GM21529 (cell line): ENCODE measurements around the gene EXD1.
A peak's percentile ranks its signal among the peaks of the same experiment; 100 is the strongest.
"Not testable (repeated sequence)": the region's sequence is repeated elsewhere in the genome, so short reads cannot be mapped to it uniquely, and the experiment has no call there.

Experiments used
- ATAC-seq: cut with Tn5 transposase; IDR thresholded peaks from one replicate; pipeline ENCODE4 v1.9.1; 2021; ENCODE audit not compliant: unreplicated experiment

Gene EXD1

GRCh38 chr15:41230650-41231421 lies at the start of gene EXD1, which contains the start of gene CHP1:
Gene EXD1 (minus strand): TSS chr15:41230757. CDS start chr15:41226575, 4,182 bp downstream.
Gene CHP1 (plus strand): TSS chr15:41231268. CDS start chr15:41231383, 115 bp downstream.
- peak; percentile 99 for ATAC-seq

DNA sequence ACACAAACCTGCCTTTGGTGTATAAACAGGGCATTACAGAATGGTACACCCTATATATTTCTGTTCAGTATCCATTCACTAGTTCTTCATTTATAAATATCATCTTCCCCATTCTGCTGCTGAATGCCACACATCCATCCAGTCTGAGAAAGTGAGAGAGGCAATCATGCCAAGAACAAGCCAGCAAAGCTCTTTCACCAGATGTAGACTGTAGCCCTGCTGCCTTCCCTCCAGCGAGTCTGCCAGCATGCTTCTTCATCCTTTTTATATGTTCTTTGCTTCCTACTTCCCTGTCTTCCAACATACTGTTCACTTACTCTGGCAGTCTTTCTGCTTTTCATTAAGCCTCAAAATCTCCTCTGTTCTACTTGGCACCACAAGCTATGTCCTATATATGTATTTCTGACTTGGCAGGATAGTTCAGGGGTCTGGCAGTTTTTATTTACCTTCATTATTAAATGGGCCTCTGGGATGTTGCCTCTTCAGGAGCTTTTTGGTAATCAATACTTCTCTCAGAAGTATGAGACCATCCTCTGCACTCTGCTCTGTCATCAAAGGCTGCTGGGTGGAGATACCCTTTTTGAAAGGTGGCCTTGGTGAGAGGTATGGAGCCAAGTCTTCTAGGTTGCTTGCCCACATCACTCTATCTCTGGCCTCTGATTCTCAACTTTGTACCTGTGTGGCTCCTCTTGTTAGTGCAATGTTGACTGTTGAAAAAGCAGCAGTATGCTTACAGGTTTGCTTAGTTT lies 49.2 kb upstream of the EXD1 start:
- ATAC-seq, result no peak

DNA sequence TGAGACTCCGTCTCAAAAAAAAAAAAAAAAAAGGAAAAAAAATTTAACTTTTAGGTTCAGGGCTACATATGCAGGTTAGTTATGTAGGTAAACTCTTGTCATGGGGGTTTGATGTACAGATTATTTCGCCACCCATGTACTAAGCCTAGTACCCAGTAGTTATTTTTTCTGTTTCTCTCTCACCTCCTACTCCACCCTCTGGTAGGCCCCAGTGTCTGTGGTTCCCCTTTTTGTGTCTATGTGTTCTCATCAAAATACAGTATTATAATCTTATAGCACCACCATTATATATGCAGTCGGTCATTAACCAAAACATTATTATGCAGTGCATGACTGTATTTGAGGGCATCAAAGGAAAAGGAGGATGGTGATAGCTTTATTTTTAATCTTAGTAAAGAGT lies 47.8 kb upstream of the EXD1 start:
- no peak for ATAC-seq

- no peak for ATAC-seq
Measured at GRCh38 chr15:41276831-41277230, 46.3 kb upstream of the EXD1 start.

DNA sequence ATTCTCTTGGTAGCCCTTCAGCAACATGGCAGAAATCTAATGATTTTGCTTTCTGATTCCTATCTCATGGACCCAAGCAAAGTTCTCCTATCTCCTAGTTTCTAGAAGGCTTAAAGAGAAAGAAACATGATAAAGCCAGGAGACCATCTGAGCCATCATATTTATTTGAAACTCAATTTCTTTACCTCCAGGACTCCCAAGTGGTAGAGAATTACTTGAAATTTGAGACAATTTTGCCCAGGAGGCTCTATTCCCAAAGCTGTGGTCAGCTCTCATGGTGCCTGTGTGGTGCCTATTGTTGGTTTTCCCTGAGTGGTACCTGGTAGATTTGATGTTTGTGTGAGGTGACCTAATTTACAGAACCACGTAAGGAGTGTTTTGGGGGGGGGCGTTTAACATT lies 39.3 kb upstream of the EXD1 start:
- ATAC-seq, result no peak

DNA sequence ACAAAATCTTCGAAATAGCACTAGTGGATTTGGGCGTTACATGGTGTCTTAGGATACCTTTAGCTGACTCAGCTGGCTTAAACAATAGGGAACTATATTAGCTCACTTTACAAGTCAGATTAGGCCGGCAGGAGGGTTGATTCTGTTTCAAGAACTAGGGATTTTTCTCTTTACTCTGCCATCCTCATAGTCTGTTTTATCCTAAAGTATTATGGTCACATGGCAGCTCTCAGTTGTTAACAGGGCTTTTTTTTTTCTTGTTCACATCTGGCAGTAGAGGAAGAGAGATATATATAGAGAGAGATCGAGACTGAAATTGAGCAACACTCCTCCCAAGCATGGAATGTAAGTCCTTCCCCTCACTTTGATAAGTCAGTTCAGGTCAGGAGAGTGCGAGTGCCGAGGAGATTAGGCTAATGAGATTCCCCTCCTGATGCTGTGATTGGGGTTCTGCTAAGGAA lies 33.4 kb upstream of the EXD1 start:
- ATAC-seq, result no peak

- no peak for ATAC-seq
Measured at GRCh38 chr15:41262571-41262970, 32.0 kb upstream of the EXD1 start.

DNA sequence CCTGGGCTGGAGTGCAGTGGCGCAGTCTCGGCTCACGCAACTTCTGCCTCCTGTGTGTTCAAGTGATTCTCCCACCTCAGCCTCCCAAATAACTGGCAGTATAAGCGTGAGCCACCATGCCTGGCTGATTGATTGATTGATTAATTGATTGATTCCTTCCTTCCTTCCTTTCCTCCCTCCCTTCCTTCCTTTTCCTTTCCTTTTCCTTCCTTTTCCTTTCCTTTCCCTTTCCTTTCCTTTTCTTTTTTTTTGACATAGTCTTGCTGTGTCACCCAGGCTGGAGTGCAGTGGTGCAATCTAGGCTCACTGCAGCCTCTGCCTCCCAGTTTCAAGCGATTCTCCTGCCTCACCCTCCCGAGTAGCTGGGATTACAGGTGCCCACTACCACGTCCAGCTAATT lies 30.4 kb upstream of the EXD1 start:
- ATAC-seq, result not testable (repeated sequence)

GRCh38 chr15:41259546-41260189 lies 29.1 kb upstream of the EXD1 start:
- no peak for ATAC-seq

DNA sequence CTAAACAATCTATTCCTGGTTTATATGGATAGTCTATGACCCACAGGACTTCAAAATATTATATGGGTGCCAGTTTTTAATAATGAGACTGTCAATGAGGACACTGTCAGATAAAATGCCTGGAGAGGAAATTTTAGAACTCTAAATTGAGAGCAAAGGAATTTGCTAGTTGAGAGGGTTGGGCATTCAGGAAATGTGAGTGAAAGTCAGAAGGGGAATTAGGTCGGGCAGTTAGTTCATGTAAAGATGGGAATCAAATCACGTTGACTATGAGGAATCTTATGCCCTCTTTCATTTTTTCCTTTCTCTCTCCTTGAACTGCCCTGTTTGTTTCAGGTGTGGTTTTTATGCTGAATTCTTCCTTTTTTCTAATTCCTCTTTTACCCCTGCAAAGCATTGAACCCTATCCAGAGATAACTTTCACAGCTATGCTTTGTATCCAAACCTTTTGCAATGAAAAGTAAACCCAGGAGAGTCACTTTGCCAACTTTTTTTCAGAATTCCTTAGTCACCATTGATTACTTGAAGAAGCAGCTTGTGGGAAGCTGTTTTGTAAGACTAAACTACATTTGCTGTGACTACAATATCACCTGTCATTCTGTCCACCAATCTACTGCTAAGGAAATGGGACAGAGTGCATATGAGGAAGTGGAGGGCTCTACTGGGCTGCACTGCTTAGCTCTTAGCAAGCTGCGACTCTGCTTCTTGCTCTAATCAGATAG lies 28.4 kb upstream of the EXD1 start:
- no peak for ATAC-seq

DNA sequence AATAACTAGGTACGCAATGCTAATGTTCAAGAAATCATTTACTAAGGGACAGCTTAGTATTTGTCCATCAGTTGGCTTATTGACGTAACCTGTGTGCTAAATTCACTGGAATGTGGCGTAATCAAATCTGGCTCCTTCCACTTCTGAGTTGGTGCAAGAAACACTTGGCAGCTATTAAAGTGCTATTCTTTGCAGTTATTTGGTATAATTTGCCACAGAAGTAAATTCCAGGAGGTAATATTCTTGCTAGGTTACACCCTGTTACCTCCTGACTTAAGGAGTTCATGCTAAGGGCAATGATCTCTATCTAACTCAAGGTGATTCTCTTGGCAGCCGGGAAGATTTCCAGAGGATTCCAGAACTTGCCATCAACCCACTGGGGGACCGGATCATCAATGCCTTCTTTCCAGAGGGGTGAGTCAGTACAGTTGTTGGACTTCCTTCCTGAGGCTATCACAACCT lies 26.1 kb upstream of the EXD1 start:
- no peak for ATAC-seq

DNA sequence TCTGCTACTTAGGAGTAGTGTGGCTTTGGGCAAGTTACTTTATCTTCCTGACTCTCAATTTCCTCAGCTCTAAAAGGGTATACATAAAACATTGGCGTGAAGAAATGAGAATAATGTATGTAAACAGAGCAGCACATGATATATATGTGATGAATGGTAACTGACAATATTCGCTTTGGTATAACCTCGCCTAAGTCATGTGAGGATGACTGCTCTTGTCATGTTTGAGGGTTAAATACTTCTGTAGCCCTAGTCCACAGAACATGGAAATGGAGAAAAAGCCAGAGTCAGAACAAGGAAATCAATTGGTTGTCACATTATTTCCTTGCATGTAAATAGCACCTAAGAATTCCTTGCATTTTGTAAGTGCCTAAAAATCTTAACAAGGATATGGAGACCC lies 25.5 kb upstream of the EXD1 start:
- no peak for ATAC-seq

GRCh38 chr15:41254560-41254959 lies 24.0 kb upstream of the EXD1 start:
- no peak for ATAC-seq

DNA sequence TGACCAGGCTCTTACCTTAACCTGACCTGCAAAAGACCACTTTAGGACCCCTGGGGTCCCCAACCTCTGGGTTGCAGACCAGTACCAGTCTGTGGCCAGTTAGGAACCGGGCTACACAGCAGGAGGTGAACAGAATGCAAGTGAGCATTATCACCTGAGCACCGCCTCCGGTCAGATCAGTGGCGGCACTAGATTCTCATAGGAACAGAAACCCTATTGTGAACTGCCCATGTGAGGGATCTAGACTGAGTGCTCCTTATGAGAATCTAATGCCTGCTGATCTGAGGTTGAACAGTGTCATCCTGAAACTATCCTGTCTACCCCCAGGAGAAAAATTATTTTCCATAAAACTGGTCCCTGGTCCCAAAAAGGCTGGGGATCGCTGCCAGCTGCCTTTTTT lies 20.9 kb upstream of the EXD1 start:
- no peak for ATAC-seq

DNA sequence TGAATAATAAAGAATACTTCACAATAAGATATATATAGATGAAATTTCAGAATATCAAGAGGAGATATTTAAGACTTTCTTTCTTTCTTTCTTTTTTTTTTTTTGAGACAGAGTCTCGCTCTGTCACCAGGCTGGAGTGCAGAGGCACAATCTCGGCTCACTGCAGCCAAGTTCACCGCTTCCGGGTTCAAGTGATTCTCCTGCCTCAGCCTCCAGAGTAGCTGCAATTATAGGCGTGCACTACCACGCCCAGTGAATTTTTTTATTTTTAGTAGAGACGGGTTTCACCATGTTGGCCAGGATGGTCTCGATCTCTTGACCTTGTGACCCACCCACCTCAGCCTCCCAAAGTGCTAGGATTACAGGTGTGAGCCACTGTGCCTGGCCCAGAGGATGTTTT lies 20.2 kb upstream of the EXD1 start:
- not testable (repeated sequence) for ATAC-seq

- no peak for ATAC-seq
Measured at GRCh38 chr15:41241221-41241964, 10.8 kb upstream of the EXD1 start.

- ATAC-seq, result no peak
Measured at GRCh38 chr15:41238100-41238499, 7.5 kb upstream of the EXD1 start.

DNA sequence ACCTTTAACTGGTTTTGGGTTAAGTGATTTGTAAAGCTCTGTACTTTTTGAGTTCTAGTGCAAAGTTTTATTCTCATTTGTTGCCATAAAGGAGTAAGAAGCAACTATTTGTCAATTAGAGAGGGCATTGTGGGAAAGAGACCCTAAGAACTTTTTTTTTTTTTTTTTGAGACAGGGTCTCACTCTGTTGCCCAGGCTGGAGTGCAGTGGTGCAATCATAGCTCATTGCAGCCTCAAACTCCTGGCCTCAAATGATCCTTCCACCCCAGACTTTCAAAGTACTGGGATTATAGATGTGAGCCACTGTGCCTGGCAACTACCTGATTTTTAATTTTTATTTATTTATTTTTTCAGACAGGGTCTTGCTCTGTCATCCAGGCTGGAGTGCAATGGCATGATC lies 5.4 kb upstream of the EXD1 start:
- no peak for ATAC-seq

DNA sequence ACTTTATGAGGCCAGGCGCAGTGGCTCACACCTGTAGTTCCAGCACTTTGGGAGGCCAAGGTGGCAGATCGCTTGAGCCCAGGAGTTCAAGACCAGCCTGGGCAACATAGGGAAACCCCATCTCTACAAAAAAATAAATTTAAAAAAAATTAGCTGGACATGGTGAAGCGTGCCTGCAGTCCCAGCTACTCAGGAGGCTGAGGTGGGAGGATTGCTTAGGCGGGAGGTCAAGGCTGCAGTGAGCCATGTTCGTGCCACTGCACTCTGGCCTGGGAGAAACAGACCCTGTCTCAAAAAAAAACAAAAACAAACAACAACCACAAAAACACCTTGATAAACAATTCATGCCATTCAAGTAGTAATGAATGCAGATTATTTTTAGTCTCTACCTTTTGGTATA lies 4.7 kb upstream of the EXD1 start:
- ATAC-seq, result not testable (repeated sequence)

DNA sequence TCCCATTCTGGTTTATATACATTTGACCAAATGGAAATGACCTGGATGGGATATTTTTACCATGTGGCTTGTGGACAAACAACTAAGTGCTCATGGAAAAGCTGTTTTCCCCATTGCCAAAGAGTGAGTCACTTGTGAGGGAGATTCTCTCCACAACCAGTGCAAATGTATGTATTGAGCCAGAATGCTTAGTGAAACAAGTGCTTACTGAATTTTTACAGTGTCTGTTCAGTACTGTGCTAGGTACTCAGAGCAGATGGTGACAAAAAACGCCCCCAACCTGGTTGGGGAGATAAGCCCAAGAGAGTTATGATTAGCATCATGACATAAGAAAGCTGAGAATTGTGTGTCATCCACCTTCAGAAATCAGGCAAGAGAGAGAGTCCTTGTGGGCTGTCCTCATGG lies 2.8 kb upstream of the EXD1 start:
- no peak for ATAC-seq
